Nephron progenitor cell (in vitro differentiated cells): Measurements from ENCODE around the gene FOXQ1.
"Not testable (repeated sequence)": the region's sequence is repeated elsewhere in the genome, so short reads cannot be mapped to it uniquely, and the experiment has no call there.

Experiments
- DNase-seq: peaks from one replicate; pipeline ENCODE4 v3.0.0; 2021
- H3K27ac Mint-ChIP-seq: 2 replicates; pipeline ENCODE4 v1.8.0; 2021; ENCODE audit warnings: mild to moderate bottlenecking, moderate library complexity, mixed read lengths
- H3K27me3 Mint-ChIP-seq: 2 replicates; pipeline ENCODE4 v1.8.0; 2021; ENCODE audit warnings: mild to moderate bottlenecking, low read depth, mixed read lengths; ENCODE audit not compliant: poor library complexity
- H3K36me3 Mint-ChIP-seq: 2 replicates; pipeline ENCODE4 v1.8.0; 2021; ENCODE audit warnings: low read depth, mixed read lengths
- H3K4me1 Mint-ChIP-seq: 2 replicates; pipeline ENCODE4 v1.8.0; 2021; ENCODE audit warnings: mixed read lengths
- H3K4me3 Mint-ChIP-seq: 2 replicates; pipeline ENCODE4 v1.8.0; 2021; ENCODE audit warnings: mild to moderate bottlenecking, moderate library complexity, mixed read lengths
- H3K9me3 Mint-ChIP-seq: 2 replicates; pipeline ENCODE4 v1.8.0; 2021; ENCODE audit warnings: mild to moderate bottlenecking, moderate library complexity, mixed read lengths
- TF ChIP-seq, protein P1 (sequence below): fragments of 200-600 bp; sonication (generic); IDR thresholded peaks from 2 replicates; pipeline ENCODE4 v1.5.0; 2021; ENCODE audit warnings: antibody characterized with exemption

FOXQ1 gene

DNA sequence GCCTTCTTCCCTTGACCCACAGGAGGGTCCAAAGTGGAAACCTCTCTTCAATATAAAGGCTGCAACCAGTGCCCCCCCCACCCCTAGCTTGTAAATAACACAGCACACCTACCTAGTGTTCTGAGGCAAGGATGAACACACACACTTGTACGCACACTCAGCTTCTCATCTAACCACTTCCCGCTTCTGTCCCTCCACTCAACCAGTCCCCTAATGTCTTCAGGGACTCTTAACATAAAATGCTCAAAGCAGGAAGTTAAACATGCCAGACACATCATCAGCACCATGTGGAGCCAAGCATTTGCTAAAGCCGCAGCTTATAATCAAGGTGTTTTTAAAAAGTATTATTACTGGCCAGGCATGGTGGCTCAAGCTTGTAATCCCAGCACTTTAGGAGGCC, 35.3 kb downstream of the FOXQ1 start:
- Mint-ChIP-seq H3K4me3 (no peak overlapping the region), H3K9me3 (peaks cover 42% of the 10 kb centered on the region), H3K27me3 (peaks cover 33% of the 10 kb centered on the region), H3K36me3 (peaks cover 10% of the 10 kb centered on the region), H3K4me1 (no peaks in the 10 kb centered on the region), H3K27ac (no peak overlapping the region)
- no peak for DNase-seq
- TF ChIP-seq, protein P1, sequence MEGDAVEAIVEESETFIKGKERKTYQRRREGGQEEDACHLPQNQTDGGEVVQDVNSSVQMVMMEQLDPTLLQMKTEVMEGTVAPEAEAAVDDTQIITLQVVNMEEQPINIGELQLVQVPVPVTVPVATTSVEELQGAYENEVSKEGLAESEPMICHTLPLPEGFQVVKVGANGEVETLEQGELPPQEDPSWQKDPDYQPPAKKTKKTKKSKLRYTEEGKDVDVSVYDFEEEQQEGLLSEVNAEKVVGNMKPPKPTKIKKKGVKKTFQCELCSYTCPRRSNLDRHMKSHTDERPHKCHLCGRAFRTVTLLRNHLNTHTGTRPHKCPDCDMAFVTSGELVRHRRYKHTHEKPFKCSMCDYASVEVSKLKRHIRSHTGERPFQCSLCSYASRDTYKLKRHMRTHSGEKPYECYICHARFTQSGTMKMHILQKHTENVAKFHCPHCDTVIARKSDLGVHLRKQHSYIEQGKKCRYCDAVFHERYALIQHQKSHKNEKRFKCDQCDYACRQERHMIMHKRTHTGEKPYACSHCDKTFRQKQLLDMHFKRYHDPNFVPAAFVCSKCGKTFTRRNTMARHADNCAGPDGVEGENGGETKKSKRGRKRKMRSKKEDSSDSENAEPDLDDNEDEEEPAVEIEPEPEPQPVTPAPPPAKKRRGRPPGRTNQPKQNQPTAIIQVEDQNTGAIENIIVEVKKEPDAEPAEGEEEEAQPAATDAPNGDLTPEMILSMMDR = no peak

DNA sequence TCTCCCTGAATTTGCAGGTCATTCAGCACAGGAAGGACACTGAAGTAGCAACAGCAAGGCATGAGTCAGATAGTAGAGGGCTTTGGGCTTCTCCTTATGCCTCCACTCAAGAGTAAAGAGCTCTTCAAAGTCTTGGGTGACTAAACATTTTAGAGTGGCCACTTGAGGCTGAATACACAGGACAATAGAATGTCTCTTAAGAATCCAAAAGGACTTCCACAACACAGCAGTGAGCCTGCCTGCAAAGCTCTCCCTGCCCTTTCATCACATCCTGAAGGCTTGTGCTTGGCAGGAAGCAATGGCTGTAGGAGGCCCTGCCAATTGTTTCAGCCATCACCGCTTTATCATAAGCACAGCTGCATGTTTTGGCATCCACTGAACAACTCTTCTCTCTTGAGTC, 36.8 kb downstream of the FOXQ1 start:
- TF ChIP-seq, protein P1 = no peak
- Mint-ChIP-seq H3K27ac (no peak overlapping the region), H3K4me1 (no peaks in the 10 kb centered on the region), H3K4me3 (no peak overlapping the region), H3K9me3 (peaks cover 56% of the 10 kb centered on the region), H3K27me3 (peaks cover 28% of the 10 kb centered on the region), H3K36me3 (peaks cover 10% of the 10 kb centered on the region)
- no peak for DNase-seq

DNA sequence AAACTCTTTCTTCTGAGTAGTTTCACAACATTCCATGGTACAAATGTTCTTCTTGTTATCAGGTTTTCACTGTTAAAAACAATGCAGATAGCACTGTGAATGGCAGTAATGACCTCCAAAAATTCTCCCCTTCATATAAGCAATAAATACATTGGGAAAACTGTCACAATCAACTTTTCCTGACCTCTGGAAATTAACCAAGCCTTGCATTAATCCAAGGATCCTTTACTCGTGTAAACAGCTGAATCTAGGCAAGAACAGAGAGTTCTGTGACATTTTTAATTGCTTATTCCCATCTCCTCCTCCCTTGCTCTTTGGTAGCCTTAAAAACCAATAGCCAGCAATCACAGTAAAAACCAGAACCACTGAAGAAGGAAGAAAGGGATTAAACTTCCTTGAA, 37.8 kb downstream of the FOXQ1 start:
- H3K9me3 Mint-ChIP-seq = peaks cover 48% of the 10 kb centered on the region
- no peak overlapping the region for H3K4me3 Mint-ChIP-seq
- no peaks in the 10 kb centered on the region for H3K4me1 Mint-ChIP-seq
- peaks cover 10% of the 10 kb centered on the region for H3K36me3 Mint-ChIP-seq
- no peak for DNase-seq
- H3K27ac Mint-ChIP-seq = no peak overlapping the region
- peaks cover 32% of the 10 kb centered on the region for H3K27me3 Mint-ChIP-seq
- TF ChIP-seq, protein P1 = no peak

DNA sequence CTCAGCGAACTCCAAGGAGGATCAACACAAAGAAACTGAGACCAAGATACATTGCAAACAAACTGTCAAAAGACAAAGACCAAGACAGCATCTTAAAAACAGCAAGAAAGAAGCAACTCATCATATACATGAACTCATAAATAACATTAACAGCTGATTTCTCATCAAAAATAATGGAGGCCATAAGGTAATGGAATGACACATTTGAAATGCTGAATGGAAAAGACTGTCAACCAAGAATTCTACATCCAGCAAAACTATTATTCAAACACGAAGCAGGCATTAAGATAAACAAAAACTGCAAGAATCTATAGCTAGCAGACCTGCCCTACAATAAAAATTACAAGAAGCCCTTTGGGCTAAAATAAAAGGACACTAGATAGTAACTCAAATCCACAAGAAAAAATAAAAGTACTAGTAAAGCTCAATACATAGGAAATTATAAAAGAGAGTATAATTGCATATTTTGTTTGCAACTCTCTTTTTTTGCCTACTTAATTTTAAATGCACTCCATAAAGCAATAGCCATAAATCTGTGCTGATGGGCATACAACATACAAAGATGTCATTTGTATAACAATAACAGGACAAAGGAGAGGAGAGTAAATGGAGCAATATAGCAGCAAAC, 39.6 kb downstream of the FOXQ1 start:
- H3K27ac Mint-ChIP-seq = no peak overlapping the region
- H3K4me1 Mint-ChIP-seq = no peaks in the 10 kb centered on the region
- TF ChIP-seq, protein P1 = no peak
- no peak overlapping the region for H3K4me3 Mint-ChIP-seq
- peaks cover 41% of the 10 kb centered on the region for H3K9me3 Mint-ChIP-seq
- H3K36me3 Mint-ChIP-seq = peaks cover 10% of the 10 kb centered on the region
- peaks cover 29% of the 10 kb centered on the region for H3K27me3 Mint-ChIP-seq
- no peak for DNase-seq

DNA sequence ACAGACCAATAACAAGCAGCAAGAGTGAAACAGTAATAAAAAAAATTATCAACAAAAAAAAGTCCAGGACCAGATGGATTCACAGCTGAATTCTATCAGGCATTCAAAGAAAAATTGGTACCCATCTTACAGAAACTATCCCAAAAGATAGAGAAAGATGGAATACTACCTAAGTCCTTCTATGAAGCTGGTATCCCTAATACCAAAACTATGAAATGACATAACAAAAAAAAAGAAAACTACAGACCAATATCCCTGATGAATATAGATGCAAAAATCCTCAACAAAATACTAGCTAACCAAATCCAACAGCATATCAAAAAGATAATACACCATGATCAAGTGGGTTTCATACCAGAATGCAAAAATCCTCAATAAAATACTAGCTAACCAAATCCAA, 43.2 kb downstream of the FOXQ1 start:
- peaks cover 38% of the 10 kb centered on the region for H3K9me3 Mint-ChIP-seq
- H3K27ac Mint-ChIP-seq, H3K4me1 Mint-ChIP-seq, DNase-seq, H3K4me3 Mint-ChIP-seq: not testable (repeated sequence)
- peaks cover 10% of the 10 kb centered on the region for H3K36me3 Mint-ChIP-seq
- peaks cover 22% of the 10 kb centered on the region for H3K27me3 Mint-ChIP-seq

DNA sequence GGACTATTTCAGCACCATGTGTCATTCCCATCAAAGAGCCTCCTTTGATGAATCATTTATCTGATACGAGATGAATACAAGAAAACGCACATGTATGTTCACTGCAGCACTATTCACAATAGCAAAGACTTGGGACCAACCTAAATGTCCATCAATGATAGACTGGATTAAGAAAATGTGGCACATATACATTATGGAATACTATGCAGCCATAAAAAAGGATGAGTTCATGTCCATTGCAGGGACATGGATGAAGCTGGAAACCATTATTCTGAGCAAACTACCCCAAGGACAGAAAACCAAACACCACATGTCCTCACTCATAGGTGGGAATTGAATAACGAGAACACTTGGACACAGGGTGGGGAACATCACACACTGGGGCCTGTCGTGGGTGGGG, 49.8 kb downstream of the FOXQ1 start:
- not testable (repeated sequence) for H3K9me3 Mint-ChIP-seq, H3K27ac Mint-ChIP-seq, H3K36me3 Mint-ChIP-seq, DNase-seq, H3K4me3 Mint-ChIP-seq
- Mint-ChIP-seq H3K4me1 (peaks cover 18% of the 10 kb centered on the region), H3K27me3 (peaks cover 27% of the 10 kb centered on the region)

DNA sequence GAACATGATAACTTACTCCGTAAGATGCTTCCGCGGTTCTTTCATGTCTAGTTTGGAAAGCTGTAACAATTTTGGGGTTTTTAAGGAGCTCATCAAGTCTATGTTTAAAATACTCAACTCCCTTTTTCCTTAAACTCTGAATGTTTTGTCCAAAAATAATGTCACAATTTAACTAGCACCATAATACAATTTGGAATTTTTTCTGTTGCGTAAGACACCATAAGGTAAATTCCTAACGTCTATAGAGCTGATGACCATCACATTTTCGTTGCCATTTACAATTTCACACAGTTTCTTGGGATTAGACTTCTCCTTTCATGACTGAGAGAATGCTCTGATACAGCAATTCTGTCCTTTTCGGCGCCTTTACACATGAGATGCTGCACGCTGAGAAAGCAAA, 50.7 kb downstream of the FOXQ1 start:
- Mint-ChIP-seq H3K27me3 (peaks cover 30% of the 10 kb centered on the region), H3K9me3 (peaks cover 4% of the 10 kb centered on the region), H3K4me1 (peaks cover 18% of the 10 kb centered on the region), H3K27ac (no peak overlapping the region), H3K36me3 (no peaks in the 10 kb centered on the region), H3K4me3 (no peak overlapping the region)
- no peak for DNase-seq
- TF ChIP-seq, protein P1 = no peak
